K562 (cell line): ENCODE data around the gene SAMD14. TPM values are rescaled to one million over a fixed set of nuclear protein-coding genes. Genes with fewer than 3 reads are reported as not detected.

Experiments used
- ATAC-seq: fragments of 200-7000 bp; cut with Tn5 transposase; 3 replicates; pipeline ENCODE4 v1.9.1; 2020; ENCODE audit warnings: moderate library complexity
- BruUV-seq: library from RNA; stranded (reverse); fragments of 400-500 nt; replicated peaks from 2 replicates; lab custom pipeline; 2021; lab: Mats Ljungman, UMichigan
- CTCF ChIA-PET: fragments of 300-600 bp; formaldehyde crosslinking; extraction: SDS; loops from one replicate; lab custom pipeline; 2021; ENCODE audit warnings: low intra/inter-chr PET ratio; lab: Yijun Ruan, JAX
- POLR2A ChIA-PET: fragments of 300-600, 350-650 bp; sonication (Branson Sonifier 250); formaldehyde crosslinking; extraction: SDS; loops from one replicate; lab custom pipeline; 2021; ENCODE audit warnings: antibody characterized with exemption, inconsistent platforms; lab: Yijun Ruan, JAX
- DNase-seq, 4 experiments: peaks; one replicate each; pipeline versions ENCODE4 v3.0.0 to v3.0.0-alpha.2; 2011 to 2018; ENCODE audit warnings: low spot score in 3 of 4, mixed read lengths in 3 of 4; ENCODE audit errors: extremely low read depth in 1 of 4
- FAIRE-seq: peaks from 2 replicates; lab custom pipeline; 2011; peaks lifted over from hg19 to GRCh38; lab: Jason Lieb, UNC
- H2AFZ ChIP-seq: 2 replicates; pipeline ENCODE4 v1.6.0; 2011; ENCODE audit warnings: low read depth, low read length, control low read depth, inconsistent platforms
- H3K27ac ChIP-seq: fragments of 200-600 bp; 3 replicates; pipeline ENCODE4 v1.8.0; 2011; ENCODE audit warnings: low read depth, mild to moderate bottlenecking, control low read depth, inconsistent platforms, low read length, moderate library complexity, mixed read lengths; ENCODE audit errors: extremely low read depth
- H3K27me3 ChIP-seq, 2 experiments: fragments of 300-600 bp in 1 of 2; 2 replicates in 1 of 2; 3 replicates in 1 of 2; pipeline versions ENCODE4 v1.6.0 to v1.8.0; 2011; ENCODE audit warnings: inconsistent platforms in 2 of 2, low read length in 2 of 2, mild to moderate bottlenecking in 1 of 2, mixed read lengths in 1 of 2, moderate library complexity in 1 of 2; ENCODE audit not compliant: control insufficient read depth in 2 of 2, insufficient read depth in 2 of 2
- H3K36me3 ChIP-seq: fragments of 300-600 bp; 3 replicates; pipeline ENCODE4 v1.8.0; 2011; ENCODE audit warnings: mild to moderate bottlenecking, low read length, inconsistent platforms; ENCODE audit not compliant: control insufficient read depth, insufficient read depth
- H3K4me1 ChIP-seq, 2 experiments: fragments of 200-600 bp in 1 of 2; replicated peaks in 1 of 2; 2 replicates in 1 of 2; 3 replicates in 1 of 2; pipeline versions ENCODE4 v1.5.1 to v1.8.0; 2011; ENCODE audit warnings: inconsistent platforms in 2 of 2, low read length in 2 of 2, mild to moderate bottlenecking in 1 of 2, mixed read lengths in 1 of 2, moderate library complexity in 1 of 2; ENCODE audit not compliant: control insufficient read depth in 2 of 2, insufficient read depth in 2 of 2
- H3K4me2 ChIP-seq: 2 replicates; pipeline ENCODE4 v1.6.1; 2011; ENCODE audit warnings: low read length, control low read depth, inconsistent platforms, mixed read lengths; ENCODE audit not compliant: insufficient read depth
- H3K4me3 ChIP-seq: fragments of 200-600 bp; sonication (generic), shearing (Covaris generic); 2 replicates; pipeline ENCODE4 v1.5.1; 2016; ENCODE audit warnings: control low read depth, inconsistent platforms
- H3K79me2 ChIP-seq: fragments of 200-600 bp; 3 replicates; pipeline ENCODE4 v1.8.0; 2011; ENCODE audit warnings: low read length, inconsistent platforms; ENCODE audit not compliant: control insufficient read depth, insufficient read depth
- H3K9ac ChIP-seq, 2 experiments: 2 replicates each; pipeline versions ENCODE4 v1.6.0 to v1.6.1; 2011; ENCODE audit warnings: low read depth in 2 of 2, low read length in 2 of 2, control low read depth in 1 of 2, inconsistent platforms in 1 of 2, mild to moderate bottlenecking in 1 of 2, mixed read lengths in 1 of 2; ENCODE audit not compliant: insufficient read depth in 1 of 2
- H3K9me1 ChIP-seq: one replicate; pipeline ENCODE4 v1.6.0; 2011; ENCODE audit warnings: inconsistent platforms, mild to moderate bottlenecking, low read length, moderate library complexity; ENCODE audit not compliant: control insufficient read depth, insufficient read depth
- H3K9me3 ChIP-seq: replicated peaks from 2 replicates; pipeline ENCODE4 v1.5.1; 2011; ENCODE audit warnings: low read depth, low read length, inconsistent platforms; ENCODE audit not compliant: control insufficient read depth, insufficient read depth
- H4K20me1 ChIP-seq: replicated peaks from 2 replicates; pipeline ENCODE4 v1.6.1; 2011; ENCODE audit warnings: low read length, inconsistent platforms, mixed read lengths; ENCODE audit not compliant: control insufficient read depth, insufficient read depth
- GTF3C2 ChIP-seq: IDR thresholded peaks from 3 replicates; pipeline ENCODE4 v1.6.1; 2011; ENCODE audit warnings: borderline replicate concordance, mild to moderate bottlenecking, moderate library complexity; ENCODE audit not compliant: insufficient read length; ENCODE audit errors: extremely low read depth
- HBP1 ChIP-seq: fragments of 450-650 bp; formaldehyde crosslinking; IDR thresholded peaks from 2 replicates; pipeline ENCODE4 v1.4.0; 2022; ENCODE audit warnings: missing genetic modification characterization
- MTA2 ChIP-seq: fragments of 450-650 bp; IDR thresholded peaks from 2 replicates; pipeline ENCODE4 v1.6.1; 2016; ENCODE audit warnings: low read depth
- RBM15 ChIP-seq: fragments of 200-400 bp; formaldehyde crosslinking; IDR thresholded peaks from 2 replicates; pipeline ENCODE4 v1.6.1; 2018; ENCODE audit warnings: mild to moderate bottlenecking, low read length, moderate library complexity; ENCODE audit not compliant: insufficient read depth
- SIX5 ChIP-seq, 2 experiments: IDR thresholded peaks; 2 replicates each; pipeline ENCODE4 v1.6.1; 2011; ENCODE audit warnings: low read length in 2 of 2, borderline replicate concordance in 1 of 2, low read depth in 1 of 2, mild to moderate bottlenecking in 1 of 2, moderate library complexity in 1 of 2; ENCODE audit not compliant: insufficient read depth in 1 of 2
- SMC3 ChIP-seq: conservative IDR thresholded peaks from 2 replicates; pipeline ENCODE4 v1.6.1; 2011; ENCODE audit warnings: low read depth, low read length, improper control_type of control experiment; ENCODE audit not compliant: insufficient read depth
- TCFL5 ChIP-seq: fragments of 250-450 bp; sonication (Bioruptor Pico); conservative IDR thresholded peaks from 2 replicates; pipeline ENCODE4 v1.6.1; 2021; ENCODE audit warnings: mild to moderate bottlenecking, moderate library complexity, matching md5 sums
- YY1 ChIP-seq, 3 experiments: IDR thresholded peaks; 2 replicates each; pipeline ENCODE4 v1.6.1; 2011; ENCODE audit warnings: low read length in 2 of 3, mild to moderate bottlenecking in 2 of 3, moderate library complexity in 2 of 3, borderline replicate concordance in 1 of 3, control low read depth in 1 of 3, low read depth in 1 of 3; ENCODE audit not compliant: insufficient read depth in 3 of 3, insufficient replicate concordance in 2 of 3, control insufficient read depth in 1 of 3, insufficient read length in 1 of 3; ENCODE audit errors: extremely low read depth in 1 of 3
- ZBTB17 ChIP-seq: fragments of 450-650 bp; formaldehyde crosslinking; IDR thresholded peaks from 2 replicates; pipeline ENCODE4 v1.4.0; 2020; ENCODE audit warnings: mild to moderate bottlenecking
- ZKSCAN1 ChIP-seq: fragments of 150-350 bp; IDR thresholded peaks from 2 replicates; pipeline ENCODE4 v1.6.1; 2016; ENCODE audit warnings: low read depth, low read length
- ZNF384 ChIP-seq: IDR thresholded peaks from 2 replicates; pipeline ENCODE4 v1.6.1; 2012; ENCODE audit warnings: low read depth, low read length, improper control_type of control experiment
- ZNF518B ChIP-seq: fragments of 250-450 bp; sonication (Bioruptor Pico); IDR thresholded peaks from 2 replicates; pipeline ENCODE4 v1.5.0; 2021; ENCODE audit warnings: mild to moderate bottlenecking, moderate library complexity
- WGBS: fragments of 100-300 bp; shearing (Covaris generic); methylation state at CpG from one replicate; pipeline ENCODE4 v1.1.6; 2016; ENCODE audit warnings: low coverage, mixed read lengths; ENCODE audit not compliant: insufficient coverage; ENCODE audit errors: missing lambda C conversion rate; 5-methylcytosine and 5-hydroxymethylcytosine counted together
- in situ Hi-C: fragments of 300-500 bp; cut with MboI; formaldehyde crosslinking; loops from 4 replicates; pipeline ENCODE4 v1.15.0; 2018; ENCODE audit warnings: inconsistent platforms, mixed read lengths
- intact Hi-C: fragments of 100-400 bp; cut with micrococcal nuclease; formaldehyde crosslinking; loops from 2 replicates; pipeline ENCODE4 v1.14.2; 2022
- polyA plus RNA-seq, 8 experiments: library from polyadenylated mRNA; depleted of rRNA in 4 of 8; stranded (reverse) in 5 of 8; unstranded in 3 of 8; fragments of >200 nt; fragmentation: Nextera tagmentation in 2 of 8; fragmentation: Illumina TruSeq in 1 of 8; extraction: Ambion mirVana in 2 of 8; extraction: Trizol in 1 of 8; gene quantifications; 2 replicates each; pipeline versions ENCODE4 v1.2.1 to v1.2.3, GENCODE V29; 2011 to 2014; ENCODE audit warnings: inconsistent platforms in 1 of 8, missing spikeins in 1 of 8
- total RNA-seq, 7 experiments: library from RNA; depleted of rRNA in 6 of 7; stranded (reverse); fragments of >200 nt in 6 of 7; fragmentation: Illumina TruSeq in 2 of 7; extraction: Trizol in 2 of 7; gene quantifications; 2 replicates each; pipeline versions ENCODE4 v1.2.1 to v1.2.3, GENCODE V29; 2011 to 2021; ENCODE audit warnings: low replicate concordance in 1 of 7

SAMD14 gene
- total and polyA plus RNA-seq, 9 of the 15 experiments (the other 6 are each of a cell fraction or from before 2014, with no cell fraction given): 0.04 to 0.07 TPM; not detected in 7

- no peaks in the 10 kb centered on the region for H3K36me3 ChIP-seq
- no TSS peak for BruUV-seq
- no peak overlapping the region for H3K27ac ChIP-seq
- in situ Hi-C loops (no loop called here), intact Hi-C loops (no loop called here)
- no peak for DNase-seq
- H3K9me1 ChIP-seq: no peaks in the 10 kb centered on the region
- ChIA-PET CTCF (no interaction called here), POLR2A (interaction anchor here (0.6 kb wide), 1 partner anchor 13 kb away, joined by 3 read pairs; no protein-coding TSS in a partner anchor)
- H4K20me1 ChIP-seq: peaks cover 3% of the 10 kb centered on the region; the same call in 1 of the 2 replicates
- H3K4me1 ChIP-seq: peaks cover 0 to 4% of the 10 kb centered on the region in 2 experiments; a peak in 1 of 5 replicates
- no peak for FAIRE-seq
- 4% methylated on average over 8 of the region's 8 CpGs for WGBS
- no peaks in the 10 kb centered on the region for H3K9me3 ChIP-seq
- no peak for ATAC-seq
- peaks cover 6 to 31% of the 10 kb centered on the region in 2 experiments for H3K27me3 ChIP-seq
- no peak overlapping the region for H2AFZ ChIP-seq
- no peak overlapping the region for H3K9ac ChIP-seq
- no peaks in the 10 kb centered on the region for H3K79me2 ChIP-seq
- no peak overlapping the region for H3K4me2 ChIP-seq
- no peak overlapping the region for H3K4me3 ChIP-seq
- no peak for TF ChIP-seq ZNF384
- TF ChIP-seq SMC3: no peak
- no peak for TF ChIP-seq ZKSCAN1
- TF ChIP-seq ZBTB17 (CRISPR knock-in tag): no peak
- TF ChIP-seq GTF3C2: no peak
- no peak for TF ChIP-seq SIX5 (IDR thresholded peaks at IDR 0.05; ENCODE audit: borderline replicate concordance in 1 of 2, insufficient read depth in 1 of 2, low read depth in 1 of 2, low read length in 2 of 2)
- no peak for TF ChIP-seq ZNF518B (CRISPR knock-in tag)
- no peak for TF ChIP-seq MTA2
- no peak for TF ChIP-seq HBP1
- TF ChIP-seq TCFL5 (CRISPR knock-in tag): no peak
- TF ChIP-seq RBM15: no peak
- no peak for TF ChIP-seq YY1 (IDR thresholded peaks at IDR 0.05; ENCODE audit: borderline replicate concordance in 1 of 3, control insufficient read depth in 1 of 3, extremely low read depth in 1 of 3, insufficient read depth in 3 of 3, insufficient read length in 1 of 3, insufficient replicate concordance in 2 of 3, low read depth in 1 of 3, low read length in 2 of 3)
These were observed 66.3 kb downstream of the SAMD14 start for GRCh38 chr17:50063561-50064252.
